Testis (tissue), 3 donors: Measurements from ENCODE around the gene NEFH. TPM values are rescaled to one million over a fixed set of nuclear protein-coding genes. Genes with fewer than 3 reads are reported as not detected.
"Not testable (repeated sequence)": the region's sequence is repeated elsewhere in the genome, so short reads cannot be mapped to it uniquely, and the experiment has no call there.

Source experiments
- DNase-seq: peaks from one replicate; pipeline ENCODE4 v3.0.0-alpha.2; 2019
- H3K27ac ChIP-seq, 2 donors: fragments of 200-600 bp; sonication (generic); one replicate each; pipeline ENCODE4 v1.5.1; 2019
- H3K27me3 ChIP-seq: fragments of 200-600 bp; sonication (generic); one replicate; pipeline ENCODE4 v1.5.1; 2019
- H3K36me3 ChIP-seq: fragments of 200-600 bp; sonication (generic); one replicate; pipeline ENCODE4 v1.5.1; 2017; ENCODE audit warnings: low read depth; ENCODE audit errors: missing control alignments
- H3K4me1 ChIP-seq: fragments of 200-600 bp; sonication (generic); one replicate; pipeline ENCODE4 v1.5.1; 2019
- H3K4me3 ChIP-seq, 2 donors: fragments of 200-600 bp; sonication (generic); one replicate each; pipeline ENCODE4 v1.5.1; 2017 to 2019
- H3K9me3 ChIP-seq: fragments of 200-600 bp; sonication (generic); one replicate; pipeline ENCODE4 v1.5.1; 2017
- CTCF ChIP-seq, 3 experiments: fragments of 450-650 bp in 2 of 3; fragments of 200-600 bp in 1 of 3; sonication (generic) in 1 of 3; IDR thresholded peaks; one replicate each; pipeline ENCODE4 v1.5.1; 2016 to 2019; ENCODE audit warnings: antibody characterized with exemption in 3 of 3, mild to moderate bottlenecking in 2 of 3, moderate library complexity in 1 of 3
- POLR2A ChIP-seq: fragments of 450-650 bp; IDR thresholded peaks from one replicate; pipeline ENCODE4 v1.6.1; 2017; ENCODE audit warnings: antibody characterized with exemption, mild to moderate bottlenecking, moderate library complexity
- WGBS, 2 donors: methylation state at CpG; one replicate each; pipeline ENCODE4 v1.1.5; 2018; 5-methylcytosine and 5-hydroxymethylcytosine counted together
- intact Hi-C: fragments of 100-400 bp; cut with DNase I; formaldehyde crosslinking; loops from one replicate; pipeline ENCODE4 v1.15.1; 2023; ENCODE audit warnings: low total_unique reads
- polyA plus RNA-seq: library from polyadenylated mRNA; stranded (reverse); fragments of 350-450 nt; fragmentation: Illumina TruSeq; extraction: RNeasy Lipid Tissue Mini Kit (QIAGEN cat#74804); gene quantifications from one replicate; pipeline ENCODE4 v1.2.3, GENCODE V29; 2014; ENCODE audit warnings: low read depth, low replicate concordance; ENCODE audit not compliant: insufficient read depth
- total RNA-seq, 2 donors: library from RNA; depleted of rRNA; stranded (reverse); fragments of >200 nt; gene quantifications; one replicate each; pipeline ENCODE4 v1.2.3, GENCODE V29; 2016

The NEFH gene
- total and polyA plus RNA-seq, 3 donors from 2014 or later, result 12.0 to 18.6 (median 16.9) TPM

GRCh38 chr22:29435236-29436136 lies 44.5 kb upstream of the NEFH start:
- Histone ChIP-seq H3K4me3 (no peak overlapping the region), H3K27me3 (no peaks in the 10 kb centered on the region), H3K27ac (no peak overlapping the region), H3K36me3 (no peaks in the 10 kb centered on the region), H3K9me3 (no peaks in the 10 kb centered on the region), H3K4me1 (no peaks in the 10 kb centered on the region)
- intact Hi-C loops, result no loop called here
- WGBS, 2 donors, result 67 to 72% methylated on average over 5 of the region's 5 CpGs
- DNase-seq, result no peak
- TF ChIP-seq CTCF (IDR thresholded peaks at IDR 0.05) (no peak), POLR2A (no peak)

GRCh38 chr22:29438283-29438682 lies 41.7 kb upstream of the NEFH start, which contains the start of gene RFPL1:
Gene RFPL1 (plus strand): TSS chr22:29438583.
- H3K9me3 ChIP-seq, H3K4me3 ChIP-seq, intact Hi-C loops, H3K27me3 ChIP-seq, H3K36me3 ChIP-seq, H3K4me1 ChIP-seq, H3K27ac ChIP-seq: not testable (repeated sequence)
- 87 to 96% methylated on average over 10 of the region's 10 CpGs for WGBS, 2 donors
- DNase-seq, result peak; percentile 3

- Histone ChIP-seq H3K27me3 (no peaks in the 10 kb centered on the region), H3K27ac (no peak overlapping the region), H3K4me3 (no peak overlapping the region), H3K36me3 (no peaks in the 10 kb centered on the region), H3K4me1 (peaks cover 3% of the 10 kb centered on the region), H3K9me3 (no peaks in the 10 kb centered on the region)
- intact Hi-C loops, result no loop called here
- no peak for DNase-seq
- TF ChIP-seq CTCF (IDR thresholded peaks at IDR 0.05), result no peak
- no peak for TF ChIP-seq POLR2A
- WGBS, 2 donors, result 45 to 48% methylated on average over 1 of the region's 1 CpG
Observed at GRCh38 chr22:29442976-29443375, 37.0 kb upstream of the NEFH start.

GRCh38 chr22:29443452-29443851 lies 36.6 kb upstream of the NEFH start:
- Histone ChIP-seq H3K36me3 (no peaks in the 10 kb centered on the region), H3K9me3 (no peaks in the 10 kb centered on the region), H3K27me3 (no peaks in the 10 kb centered on the region), H3K27ac (no peak overlapping the region), H3K4me1 (peaks cover 3% of the 10 kb centered on the region), H3K4me3 (no peak overlapping the region)
- intact Hi-C loops, result no loop called here
- TF ChIP-seq POLR2A, result no peak
- no peak for TF ChIP-seq CTCF (IDR thresholded peaks at IDR 0.05)
- no peak for DNase-seq
- 64 to 75% methylated on average over 6 of the region's 6 CpGs for WGBS, 2 donors

- Histone ChIP-seq H3K36me3 (no peaks in the 10 kb centered on the region), H3K27me3 (no peaks in the 10 kb centered on the region), H3K27ac (no peak overlapping the region), H3K4me3 (no peak overlapping the region), H3K9me3 (no peaks in the 10 kb centered on the region), H3K4me1 (peaks cover 3% of the 10 kb centered on the region)
- WGBS, 2 donors, result 50 to 53% methylated on average over 14 of the region's 14 CpGs
- DNase-seq, result no peak
- intact Hi-C loops, result no loop called here
- no peak for TF ChIP-seq CTCF (IDR thresholded peaks at IDR 0.05)
- TF ChIP-seq POLR2A, result no peak
Observed at GRCh38 chr22:29443861-29444792, 35.9 kb upstream of the NEFH start.
